ENCODE measurements around the gene GRK2.

The GRK2 gene

GRCh38 chr11:67278939-67279588 lies 12.8 kb downstream of the GRK2 start:
- peak overlapping the region; percentile 96 for H3K27ac ChIP-seq
- no peak for TF ChIP-seq CTCF (conservative IDR thresholded peaks at IDR 0.05; ENCODE audit: low read depth)
- DNase-seq (ENCODE audit: low spot score): no peak
- CTCF ChIA-PET: no interaction called here
- POLR2A ChIA-PET (ENCODE audit: low non-redundant PET): no interaction called here

- no peak for TF ChIP-seq CTCF (conservative IDR thresholded peaks at IDR 0.05; ENCODE audit: low read depth)
- CTCF ChIA-PET: no interaction called here
- DNase-seq (ENCODE audit: low spot score): no peak
- peak overlapping the region; percentile 96; the same call in 1 of the 2 replicates for H3K27ac ChIP-seq
- POLR2A ChIA-PET (ENCODE audit: low non-redundant PET): no interaction called here
These were observed 13.5 kb downstream of the GRK2 start for GRCh38 chr11:67279589-67280340.

GRCh38 chr11:67280341-67280787 lies 14.1 kb downstream of the GRK2 start:
- no peak for TF ChIP-seq CTCF (conservative IDR thresholded peaks at IDR 0.05; ENCODE audit: low read depth)
- CTCF ChIA-PET: no interaction called here
- no peak overlapping the region for H3K27ac ChIP-seq
- POLR2A ChIA-PET (ENCODE audit: low non-redundant PET): no interaction called here
- no peak for DNase-seq (ENCODE audit: low spot score)

GRCh38 chr11:67280788-67281551 lies 14.7 kb downstream of the GRK2 start:
- TF ChIP-seq CTCF (conservative IDR thresholded peaks at IDR 0.05; ENCODE audit: low read depth): no peak
- no peak overlapping the region; the same call in 1 of the 2 replicates for H3K27ac ChIP-seq
- DNase-seq (ENCODE audit: low spot score): no peak
- ChIA-PET POLR2A (ENCODE audit: low non-redundant PET) (no interaction called here), CTCF (interaction anchor here (0.6 kb wide), 1 partner anchor 92 kb away, joined by 3 read pairs; the partner anchor contains the start of gene CLCF1)

GRCh38 chr11:67281552-67282150 lies 15.4 kb downstream of the GRK2 start:
- ChIA-PET POLR2A (ENCODE audit: low non-redundant PET) (no interaction called here), CTCF (interaction anchor here (0.6 kb wide), 1 partner anchor 92 kb away, joined by 3 read pairs; the partner anchor contains the start of gene CLCF1)
- no peak for TF ChIP-seq CTCF (conservative IDR thresholded peaks at IDR 0.05; ENCODE audit: low read depth)

More at GRCh38 chr11:67281552-67282150, 15.4 kb downstream of the GRK2 start:
- DNase-seq (ENCODE audit: low spot score): no peak
- H3K27ac ChIP-seq: peak overlapping the region; percentile 98; the same call in 1 of the 2 replicates

Measured in RWPE1 (cell line).